Midbrain (tissue), 1 donor: Measurements from ENCODE around the gene ZBTB20.
A peak's percentile ranks its signal among the peaks of the same experiment; 100 is the strongest.

Experiments
- DNase-seq: peaks from one replicate; lab custom pipeline; 2025; lab: John Stamatoyannopoulos, UW

Gene ZBTB20

DNA sequence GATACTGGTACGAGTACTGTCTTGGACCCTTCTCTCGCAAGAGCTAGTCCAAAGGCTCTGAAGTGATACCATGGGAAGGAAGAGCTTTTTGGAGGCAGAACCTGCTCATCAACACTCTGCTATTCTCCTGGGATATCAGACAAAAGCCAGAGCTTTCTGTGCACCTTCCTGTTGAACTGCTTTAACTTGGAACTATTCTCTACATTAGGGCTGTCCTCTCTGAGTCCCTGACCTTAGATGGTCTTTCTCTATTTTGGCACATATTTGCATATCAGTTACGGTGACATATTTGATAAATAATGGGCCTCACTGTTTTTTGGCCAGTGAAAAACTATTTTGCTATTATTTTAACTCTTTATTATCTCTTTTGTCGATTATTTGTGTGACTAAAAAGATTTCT, 706.4 kb downstream of the ZBTB20 start:
- no peak for DNase-seq

DNA sequence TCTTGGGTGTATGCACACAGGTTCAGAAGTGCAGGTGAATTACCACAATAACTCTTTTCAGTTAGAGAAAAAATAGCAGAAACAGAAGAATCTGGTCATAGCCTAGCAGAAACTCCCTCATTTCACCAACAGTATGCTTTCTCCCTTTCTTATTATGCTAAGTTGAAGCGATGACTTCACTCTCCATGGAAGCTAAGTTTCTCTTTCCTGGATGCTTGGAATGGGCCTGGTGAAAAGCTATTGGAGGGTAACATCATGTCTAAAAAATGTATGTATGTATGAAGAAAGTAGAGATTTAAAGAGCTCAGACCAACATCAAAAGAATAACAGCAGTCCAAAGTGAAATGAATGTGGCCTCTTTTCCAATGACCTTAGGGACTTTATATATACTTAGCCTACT, 707.8 kb downstream of the ZBTB20 start:
- no peak for DNase-seq

DNA sequence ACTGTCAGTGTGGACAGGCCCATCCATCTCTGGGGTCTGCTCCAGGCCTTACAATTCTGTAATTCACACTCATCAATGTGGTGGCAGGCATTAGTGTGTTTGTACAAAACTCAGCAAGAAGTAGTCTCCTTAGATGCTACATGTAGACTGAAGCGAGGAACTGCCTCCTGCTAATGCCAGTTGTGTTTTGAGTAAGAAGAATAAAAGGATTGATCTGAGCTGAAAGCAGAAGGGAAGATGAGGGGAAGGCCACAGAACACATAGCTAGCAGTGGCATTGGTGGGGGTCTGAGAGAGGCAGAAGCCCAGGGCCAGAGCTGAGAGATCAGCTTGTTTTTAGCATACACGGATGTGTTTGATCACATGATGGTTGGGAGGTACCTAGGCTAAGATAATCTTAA, 709.2 kb downstream of the ZBTB20 start:
- no peak for DNase-seq

DNA sequence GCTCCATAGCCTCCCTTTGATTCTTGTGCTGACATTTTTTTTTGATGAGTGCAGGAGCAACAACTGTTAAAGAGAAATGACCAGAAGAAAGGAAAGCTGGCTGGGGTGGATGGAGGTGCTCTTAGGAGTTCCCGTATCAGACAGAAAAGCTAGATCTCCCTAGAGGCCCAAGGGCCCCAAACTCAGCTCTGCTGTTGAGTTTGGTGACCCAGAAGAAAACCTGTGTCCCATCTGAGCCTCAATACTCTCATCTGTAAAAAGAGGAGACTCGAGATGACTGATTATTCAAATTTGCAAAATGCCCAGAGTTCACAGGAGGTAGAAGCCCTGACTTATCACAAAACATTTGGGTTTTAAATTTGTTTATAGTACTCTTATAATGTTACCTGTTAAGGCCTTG, 710.9 kb downstream of the ZBTB20 start:
- DNase-seq, result no peak

DNA sequence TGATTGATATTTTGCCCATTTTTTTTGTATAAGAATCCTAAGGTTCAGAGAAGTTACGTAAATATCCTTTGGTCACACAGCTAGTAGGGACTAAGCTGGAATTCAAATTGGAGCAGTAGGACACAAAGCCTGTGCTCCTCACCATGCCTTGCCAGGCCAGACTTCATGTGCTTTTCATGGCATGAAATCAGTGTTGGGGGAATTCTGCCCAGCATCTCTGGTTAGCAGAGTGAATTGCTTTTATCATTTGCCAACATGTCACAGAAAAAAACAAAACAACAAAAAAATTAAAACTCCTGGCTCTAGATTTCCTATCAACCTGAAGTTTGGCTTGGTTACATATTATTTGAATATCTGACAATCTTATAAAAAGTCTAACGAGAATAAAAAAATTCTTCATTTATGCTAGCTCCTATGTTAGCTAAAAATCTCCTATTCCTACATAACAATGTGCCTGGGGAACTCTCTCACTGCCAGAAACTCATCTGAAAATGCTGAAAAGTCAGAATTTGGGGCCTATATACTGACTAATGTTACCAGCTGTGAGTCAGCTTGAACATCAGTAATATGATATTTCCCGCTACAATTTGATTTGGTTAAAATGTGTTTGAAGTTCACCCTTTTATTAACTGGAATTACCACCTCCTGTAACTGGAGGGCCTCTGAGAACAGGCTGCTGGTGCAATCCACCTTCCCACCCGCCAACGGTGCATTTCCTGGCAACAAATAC, 711.5 kb downstream of the ZBTB20 start:
- no peak for DNase-seq

DNA sequence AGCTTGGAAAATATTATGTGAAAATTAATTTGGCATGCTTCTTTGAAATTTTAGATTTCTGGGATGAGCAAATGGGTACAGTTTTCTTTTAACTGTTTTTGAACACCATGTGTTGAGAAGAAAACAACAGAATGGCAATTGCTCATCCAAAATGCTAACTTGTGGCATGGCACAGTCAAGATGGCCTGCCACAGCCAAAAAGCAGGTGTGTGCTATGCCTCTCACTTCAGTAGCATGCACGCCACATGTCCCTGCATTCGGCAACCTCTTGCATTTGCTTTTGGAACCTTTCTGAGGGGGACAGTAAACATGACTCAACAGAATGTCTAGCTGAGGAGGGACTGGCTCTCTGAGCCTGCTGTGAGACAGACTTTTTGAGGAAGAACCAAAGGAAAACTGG, 714.8 kb downstream of the ZBTB20 start:
- DNase-seq, result no peak

DNA sequence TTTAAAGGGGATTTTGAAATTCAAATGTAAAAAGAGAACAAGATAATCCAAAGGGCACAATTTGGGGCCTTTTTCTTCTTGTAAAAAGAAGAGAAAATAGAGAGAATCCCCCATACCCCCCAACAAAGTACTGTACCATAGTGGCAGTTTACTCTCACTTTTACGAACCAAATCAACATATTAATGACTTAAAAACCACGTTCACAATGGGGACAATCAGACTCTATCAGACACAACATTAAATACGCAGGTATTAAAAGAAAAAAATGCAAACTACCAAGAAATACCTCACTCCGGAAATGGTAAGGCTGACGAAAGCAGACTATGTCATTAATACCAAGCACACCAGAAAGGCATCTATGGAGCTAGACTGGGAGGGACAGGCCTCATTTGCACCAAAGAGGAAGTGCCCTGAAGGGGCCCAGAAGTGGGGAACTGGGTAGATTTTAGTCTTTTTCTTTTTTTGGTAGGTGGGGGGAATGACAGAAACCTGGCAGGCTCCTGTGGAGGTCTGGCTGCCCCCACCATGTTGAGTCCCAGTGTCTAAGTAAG, 719.0 kb downstream of the ZBTB20 start:
- no peak for DNase-seq

DNA sequence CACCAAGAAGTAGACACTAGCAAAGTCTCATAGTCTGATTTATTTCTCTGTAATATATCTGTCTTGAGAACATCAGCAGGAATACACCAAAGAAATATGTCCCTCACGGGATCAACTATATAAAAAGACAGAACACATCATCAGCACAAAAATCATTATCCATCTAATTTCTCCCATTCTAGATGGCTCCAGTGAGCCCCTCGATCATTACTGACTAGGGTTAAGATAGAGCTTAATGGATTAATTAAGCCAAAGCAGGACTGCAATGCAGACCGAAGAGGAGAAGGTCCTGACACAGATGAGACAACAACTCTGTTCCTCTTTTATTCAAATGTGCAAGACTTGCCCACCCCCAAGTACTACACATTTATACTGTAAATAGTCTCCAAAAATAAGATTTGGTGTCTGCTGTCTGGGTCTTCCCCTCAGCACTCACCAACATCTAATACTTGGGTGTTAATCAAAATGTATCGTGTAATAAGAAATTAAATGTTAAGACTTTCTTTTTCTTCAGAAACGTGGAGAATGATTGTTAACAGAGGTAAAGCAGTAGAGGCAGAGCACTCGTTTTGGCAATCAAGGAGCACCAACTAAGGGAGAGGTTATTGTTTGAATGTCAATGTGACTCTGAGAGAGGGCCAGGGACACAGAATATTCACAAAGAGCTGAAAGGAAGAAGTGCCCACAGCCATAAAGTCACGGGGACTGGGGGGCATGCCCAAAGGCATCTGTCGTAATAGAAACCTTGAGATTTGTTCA, 719.6 kb downstream of the ZBTB20 start:
- peak; percentile 20 for DNase-seq

DNA sequence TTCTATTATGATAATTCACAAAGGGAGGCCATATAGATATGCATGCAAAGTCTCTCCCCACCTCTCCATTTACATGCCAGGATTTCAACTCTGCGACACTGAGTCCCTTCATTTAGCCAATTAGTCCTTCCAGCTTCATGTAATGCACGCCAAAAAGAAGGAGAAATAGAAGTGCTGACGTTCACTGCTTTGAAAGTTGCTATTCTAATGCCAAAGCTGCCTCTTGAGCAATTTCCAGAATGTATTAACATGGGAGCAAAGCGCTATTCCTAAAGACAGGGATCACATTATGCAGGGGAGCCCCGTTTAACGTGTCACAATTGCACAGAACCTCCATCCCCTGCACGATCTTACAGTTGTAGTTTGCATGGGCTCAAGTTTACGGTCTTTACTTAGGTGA, 722.8 kb downstream of the ZBTB20 start:
- DNase-seq, result peak; percentile 41

DNA sequence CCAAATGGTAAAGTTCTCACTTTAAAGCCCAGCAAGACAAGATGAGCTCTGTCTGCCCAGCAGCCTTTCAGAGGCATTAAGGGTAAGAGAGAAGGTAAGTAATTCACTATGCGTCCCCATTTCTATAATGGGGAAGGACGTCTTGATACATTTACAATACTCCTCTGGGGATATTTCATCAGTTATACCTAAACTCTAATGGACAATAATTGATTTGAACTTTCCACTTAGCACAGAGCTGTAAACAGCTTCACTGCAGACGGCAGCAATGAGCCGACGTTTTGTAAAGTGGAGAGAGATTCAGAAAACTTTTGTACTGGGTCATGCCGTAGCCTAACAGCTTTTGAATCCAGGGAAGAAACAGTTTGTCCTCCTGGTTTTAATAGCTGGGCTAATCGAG, 725.9 kb downstream of the ZBTB20 start:
- DNase-seq, result peak; percentile 59

DNA sequence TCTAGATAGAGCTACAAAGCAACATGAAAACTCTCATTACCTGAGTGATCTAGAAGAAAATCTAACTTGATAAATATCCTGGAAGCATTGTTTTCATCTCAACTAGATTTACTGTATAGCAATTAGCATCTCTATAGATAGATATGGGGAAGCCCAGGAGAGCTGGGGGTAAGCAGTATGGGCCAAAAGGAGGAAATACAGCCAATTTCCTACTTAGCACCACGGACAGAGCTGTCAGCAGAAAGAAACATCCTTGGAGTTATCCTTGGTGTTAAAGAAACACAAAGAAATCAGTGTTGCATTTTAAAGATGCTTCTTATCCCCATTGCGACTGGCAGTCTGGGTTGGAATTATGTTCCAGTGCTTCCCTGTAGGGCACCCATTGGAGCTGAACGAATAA, 727.0 kb downstream of the ZBTB20 start:
- peak; percentile 24 for DNase-seq

DNA sequence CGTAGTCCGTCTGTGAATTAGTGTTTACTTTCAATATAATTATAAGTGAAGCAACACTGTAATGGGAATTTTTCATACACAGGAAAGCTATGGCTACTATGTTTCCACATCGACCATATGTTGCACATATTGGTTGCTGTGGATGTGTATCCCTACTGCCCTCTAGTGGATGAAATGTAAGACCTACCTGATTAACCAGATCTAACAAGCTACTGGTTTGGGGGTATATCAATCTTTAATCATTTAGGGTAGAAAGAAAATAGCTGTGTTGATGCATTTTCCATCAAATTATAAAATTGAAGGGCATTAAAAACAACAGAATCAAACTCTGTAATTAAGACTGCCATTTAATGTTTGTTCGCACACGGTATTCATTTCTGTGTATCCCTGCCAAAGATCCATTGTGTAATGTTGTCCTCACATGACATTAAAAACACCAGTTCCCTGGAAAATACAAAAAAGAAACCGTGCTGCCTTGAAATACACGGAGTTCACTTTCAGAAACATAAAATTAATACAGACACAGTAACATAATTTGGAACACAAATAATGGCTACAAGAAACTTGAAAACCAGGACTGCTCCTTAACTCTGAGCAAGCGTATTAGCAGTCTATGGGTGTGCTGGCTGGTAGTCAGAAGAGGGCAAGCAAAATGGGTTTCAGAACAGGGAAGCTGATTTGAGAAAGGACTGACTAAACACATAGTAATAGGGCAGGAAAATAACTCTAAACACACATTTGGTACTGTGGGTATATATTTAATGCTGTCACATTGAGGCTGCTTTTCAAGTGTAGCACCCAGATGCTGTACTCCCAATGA, 728.2 kb downstream of the ZBTB20 start:
- peak; percentile 77 for DNase-seq

DNA sequence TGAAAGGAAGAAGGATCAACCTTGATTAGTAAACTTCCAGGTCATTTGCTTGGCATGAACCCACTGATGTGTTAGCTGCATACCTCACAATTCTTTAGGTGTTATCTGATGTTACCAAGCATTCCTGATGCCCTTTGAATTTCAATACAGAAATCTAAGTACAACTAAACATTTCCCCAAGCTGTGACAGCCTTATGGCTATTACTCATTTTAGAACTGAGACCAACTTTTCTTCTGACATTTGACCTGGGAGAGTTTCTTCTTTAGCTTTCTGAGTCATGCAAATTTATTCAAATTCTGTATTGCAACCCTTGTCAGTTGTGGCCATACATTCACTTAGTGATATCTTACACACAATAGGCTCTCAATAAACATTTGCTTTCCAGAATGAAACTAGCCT, 729.0 kb downstream of the ZBTB20 start:
- DNase-seq, result no peak

DNA sequence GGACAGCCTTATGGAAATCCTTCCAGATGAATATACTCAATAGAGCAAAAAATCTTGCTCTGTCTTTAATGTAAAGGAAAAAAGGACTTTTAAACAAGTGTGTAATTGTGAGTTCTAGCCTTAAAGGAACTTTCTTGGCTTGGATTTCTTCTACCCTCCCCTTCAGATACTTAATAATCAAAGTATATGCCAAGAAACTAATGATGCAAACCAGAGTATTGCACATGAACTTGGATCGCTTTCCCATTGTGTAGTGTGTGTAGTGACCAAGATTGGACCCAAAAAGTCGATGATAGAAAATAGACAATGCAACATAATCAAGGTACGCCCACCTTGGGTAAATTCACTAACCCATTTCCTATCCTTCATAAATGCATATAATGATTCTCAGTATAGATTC, 729.4 kb downstream of the ZBTB20 start:
- no peak for DNase-seq

DNA sequence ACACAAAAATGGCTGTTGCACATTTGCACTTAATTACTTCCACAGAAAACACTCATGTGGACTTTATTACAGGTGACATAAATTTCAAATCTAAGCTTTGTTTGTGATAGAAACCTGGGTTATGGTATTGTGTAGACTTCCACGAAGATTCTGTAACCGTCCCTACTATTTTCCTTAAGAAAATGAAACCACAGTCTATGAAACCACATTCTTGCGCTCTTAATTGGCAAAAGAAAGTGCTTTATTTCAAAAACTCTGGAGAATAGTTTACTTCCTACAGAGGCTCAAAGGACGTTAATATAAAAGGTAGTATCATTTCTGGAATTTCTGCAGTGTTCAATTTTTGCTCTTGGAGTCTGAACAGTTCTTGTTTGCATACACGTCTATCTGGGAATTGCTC, 729.8 kb downstream of the ZBTB20 start:
- no peak for DNase-seq

DNA sequence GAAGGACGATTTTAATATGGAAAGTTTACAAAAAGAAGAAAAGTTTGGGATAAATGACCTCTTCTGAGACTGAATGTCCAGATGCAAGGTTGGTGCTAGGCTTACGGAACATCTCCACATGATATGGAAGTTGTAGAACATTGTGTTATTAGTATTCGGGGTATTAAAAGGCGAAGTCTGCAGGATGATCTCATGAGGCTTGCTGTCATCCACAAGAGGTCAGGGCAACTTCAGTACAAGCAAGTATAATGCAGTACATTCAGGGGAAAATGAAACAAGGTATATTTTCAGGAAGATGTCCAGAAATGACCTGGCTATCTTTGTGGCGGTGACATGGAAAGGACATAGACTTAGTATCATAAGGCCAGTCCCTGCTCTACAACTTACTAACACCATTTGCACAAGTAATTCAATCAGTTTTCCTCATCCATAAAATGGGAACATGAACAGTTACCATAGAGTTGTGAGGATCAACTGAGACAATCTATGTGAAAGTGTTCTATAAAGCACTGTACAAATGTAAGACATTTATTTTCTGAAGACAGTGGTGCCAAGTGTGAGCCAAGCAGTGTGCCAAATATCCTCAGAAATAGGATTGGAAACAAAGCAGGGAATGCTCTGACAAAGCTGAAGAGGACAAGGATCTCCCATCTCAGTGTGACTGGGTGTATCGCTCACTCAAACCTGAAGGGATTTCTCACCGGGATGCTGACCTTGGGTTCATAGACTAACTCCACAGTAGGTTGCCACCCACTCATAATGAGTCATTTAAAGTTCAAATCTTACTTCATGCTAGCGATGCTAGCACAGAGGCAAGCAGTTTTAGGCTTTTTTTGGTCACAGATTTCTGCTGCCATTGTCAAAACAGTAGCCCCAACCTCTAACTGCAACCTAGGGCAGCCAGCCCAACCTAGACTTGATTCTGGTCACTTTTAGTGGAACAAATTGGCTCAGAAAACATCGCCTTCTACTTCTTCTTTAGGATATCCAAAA, 735.0 kb downstream of the ZBTB20 start:
- no peak for DNase-seq

DNA sequence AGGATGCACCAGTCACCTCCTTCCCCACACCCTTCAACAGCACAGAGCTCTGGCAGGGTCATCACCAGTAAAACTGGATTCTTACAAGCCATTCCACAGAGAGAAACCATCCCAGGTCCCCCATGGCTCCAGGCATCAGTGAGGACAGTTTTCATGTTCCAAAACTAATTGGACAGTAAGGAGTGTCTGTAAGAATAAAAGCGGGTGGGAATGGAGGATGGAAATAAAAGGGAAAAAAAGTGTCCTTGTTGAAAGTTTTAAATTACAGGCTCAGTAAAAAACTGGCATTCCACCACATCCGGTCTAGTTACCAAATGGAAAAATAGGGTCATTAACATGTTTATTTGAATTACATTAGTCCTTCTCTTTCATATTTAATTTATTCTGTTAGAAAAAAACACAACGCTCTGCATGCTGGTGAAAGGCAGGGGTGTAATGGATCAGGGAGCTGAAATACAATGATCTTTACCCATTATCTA, 735.9 kb downstream of the ZBTB20 start:
- DNase-seq, result no peak

DNA sequence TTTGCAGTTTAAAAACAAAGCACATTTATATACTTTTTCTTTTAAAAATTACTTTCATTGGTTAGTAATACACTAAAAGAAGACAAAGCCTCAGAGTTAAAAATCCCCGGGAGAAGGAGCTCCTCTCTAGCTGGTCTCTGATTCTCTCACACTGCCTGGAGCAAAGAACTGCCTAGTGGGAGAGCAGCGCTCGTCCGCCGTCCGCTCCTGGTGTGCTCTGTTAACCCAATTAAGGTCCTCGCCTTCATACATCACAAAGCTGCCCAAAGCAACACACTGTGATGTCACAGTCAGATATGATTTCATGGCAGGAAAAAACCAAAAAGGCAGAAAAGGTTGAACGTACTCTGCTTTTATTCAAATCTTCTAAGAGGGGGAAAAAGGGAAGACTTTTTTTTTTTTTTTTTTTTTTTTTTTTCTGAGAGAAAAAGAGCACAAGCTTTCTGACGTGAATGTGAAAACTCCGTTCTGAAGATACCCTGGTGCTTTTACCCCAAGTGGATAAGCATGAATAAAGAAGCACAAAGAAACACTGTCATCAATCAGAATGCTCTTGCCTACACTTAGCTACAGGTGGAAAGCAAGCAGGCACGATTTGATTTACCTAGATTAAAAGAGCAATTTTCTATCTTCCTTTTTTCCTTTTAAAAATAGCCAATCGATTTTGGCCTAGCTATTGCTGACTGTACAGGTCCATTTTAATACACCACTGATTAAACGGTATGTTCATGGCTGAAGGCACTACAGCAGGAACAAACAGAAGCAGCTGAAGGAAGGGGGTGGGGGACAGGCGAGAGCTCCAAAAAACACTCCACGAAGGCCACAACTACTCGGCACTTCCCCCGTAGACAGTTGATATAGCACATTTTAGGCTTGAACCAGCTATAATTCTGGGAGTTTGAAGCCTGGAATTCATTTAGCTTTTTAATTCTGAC, 738.1 kb downstream of the ZBTB20 start:
- no peak for DNase-seq

DNA sequence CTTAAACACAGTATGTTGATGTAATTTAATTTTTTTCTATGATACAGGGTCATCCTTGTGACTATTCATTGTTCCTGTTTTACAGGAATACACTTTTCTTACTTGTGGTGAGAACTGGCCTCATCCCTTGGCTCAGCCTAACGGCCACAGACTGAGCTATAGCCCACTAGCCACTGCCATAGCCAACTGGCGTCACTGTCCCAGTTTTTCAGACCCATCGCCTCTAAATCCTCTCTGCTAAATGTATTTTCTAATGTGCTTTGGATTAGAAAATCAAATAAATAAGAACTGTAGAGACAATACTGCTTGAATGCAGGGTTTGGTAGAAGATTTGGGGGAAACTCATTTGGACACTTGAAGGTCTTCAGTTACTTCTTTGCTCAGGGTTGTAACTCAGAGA, 740.2 kb downstream of the ZBTB20 start:
- no peak for DNase-seq

DNA sequence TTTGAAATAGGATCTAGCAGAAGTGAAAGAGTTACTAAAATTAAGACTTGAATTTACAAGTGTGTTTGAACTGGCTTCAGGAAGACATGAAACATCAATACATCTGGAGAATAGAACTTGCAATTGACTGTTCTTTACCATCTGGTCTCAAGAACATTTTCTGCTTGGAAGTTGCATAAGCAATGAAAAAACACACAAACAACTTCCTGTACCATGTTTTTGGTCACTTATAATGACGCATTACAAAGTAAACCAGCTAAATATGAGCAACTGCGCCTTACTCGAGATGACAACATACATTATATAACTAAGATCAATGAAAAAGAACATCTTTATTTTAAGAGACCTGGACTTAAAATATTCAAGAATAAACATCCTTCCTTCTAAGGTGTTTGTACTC, 740.8 kb downstream of the ZBTB20 start:
- no peak for DNase-seq
